Stimulated activated memory B cell treated with anti-CD40 and anti-IgM and Interleukin-4, amounts not matched to agents 10 μg/mL and 1 μg/mL and 100 μg/mL, for 72 hours (primary cell): ENCODE results near the gene DUSP22.

Experiments
- ATAC-seq: fragments of 150-1000 bp; cut with Tn5 transposase; 2 replicates; pipeline ENCODE4 v1.10.0; 2021
- H3K27ac Mint-ChIP-seq: one replicate; pipeline ENCODE4 v1.8.0; 2022; ENCODE audit warnings: mild to moderate bottlenecking, mixed read lengths
- H3K27me3 Mint-ChIP-seq: one replicate; pipeline ENCODE4 v1.8.0; 2022; ENCODE audit warnings: mixed read lengths
- H3K36me3 Mint-ChIP-seq: one replicate; pipeline ENCODE4 v1.8.0; 2022; ENCODE audit warnings: mixed read lengths
- H3K4me1 Mint-ChIP-seq: one replicate; pipeline ENCODE4 v1.8.0; 2022; ENCODE audit warnings: mixed read lengths
- H3K4me3 Mint-ChIP-seq: one replicate; pipeline ENCODE4 v1.8.0; 2022; ENCODE audit warnings: mild to moderate bottlenecking, moderate library complexity, mixed read lengths
- H3K9me3 Mint-ChIP-seq: one replicate; pipeline ENCODE4 v1.8.0; 2022; ENCODE audit warnings: mixed read lengths

Gene DUSP22

DNA sequence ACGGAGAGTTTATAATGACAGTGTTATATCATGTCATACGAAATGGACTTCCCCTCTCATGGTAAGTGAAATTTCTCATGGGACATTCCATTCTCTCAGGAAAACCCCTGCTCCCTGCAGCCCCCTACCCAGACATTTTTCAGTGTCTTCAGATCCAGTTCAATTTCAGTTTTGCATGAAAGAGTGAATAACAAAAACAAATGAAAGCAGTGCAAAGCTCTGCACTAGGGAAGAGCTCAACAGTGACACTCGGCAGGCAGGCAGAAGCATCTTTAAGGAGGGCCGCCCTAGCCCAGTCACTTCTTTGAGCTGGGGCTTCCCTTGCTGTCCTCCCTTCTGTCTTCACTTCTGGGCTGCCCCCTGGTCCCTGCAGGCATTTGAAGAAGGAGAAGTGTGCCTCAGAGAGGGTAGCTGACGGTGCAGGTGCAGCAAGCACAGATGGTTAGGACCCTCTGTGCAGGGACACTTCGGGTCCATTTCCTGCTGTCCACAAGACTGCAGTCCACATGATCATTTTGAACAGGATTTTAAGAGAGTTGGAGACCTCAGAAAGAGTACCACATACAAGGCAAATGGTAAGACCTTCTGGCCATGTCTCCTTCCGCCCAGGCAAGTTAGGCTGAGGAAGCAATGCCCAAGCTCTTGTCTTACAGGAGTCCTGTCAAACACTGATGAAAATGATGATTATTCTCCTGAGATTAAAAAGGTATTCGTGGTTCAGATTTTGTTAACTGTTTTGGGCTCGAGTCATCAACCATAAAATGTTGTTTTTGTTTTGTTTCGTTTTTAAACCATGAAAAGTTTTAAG, 5.4 kb upstream of the DUSP22 start:
- Mint-ChIP-seq H3K4me1 (peaks cover 57% of the 10 kb centered on the region), H3K36me3 (peaks cover 15% of the 10 kb centered on the region), H3K27me3 (no peaks in the 10 kb centered on the region), H3K27ac (no peak overlapping the region), H3K9me3 (no peaks in the 10 kb centered on the region), H3K4me3 (peak overlapping the region; percentile 64)
- ATAC-seq = peak; percentile 56

DNA sequence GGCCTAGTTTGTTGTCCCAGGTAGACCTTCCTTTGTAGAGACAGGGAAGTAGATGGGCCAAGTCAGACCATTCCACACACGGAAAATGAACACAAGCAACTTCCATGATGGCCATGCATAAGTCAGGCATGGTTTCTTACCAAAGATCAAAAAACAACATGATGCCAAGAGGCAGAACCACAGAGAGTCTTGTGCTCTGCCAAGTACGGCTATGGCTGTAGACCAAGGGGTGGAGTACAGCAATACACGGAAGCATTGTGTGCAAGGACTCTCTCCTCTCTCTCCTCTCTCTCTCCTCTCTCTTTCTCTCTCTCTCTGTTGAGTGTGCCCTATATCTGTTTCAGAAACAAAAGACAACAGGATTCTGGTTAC, 4.8 kb upstream of the DUSP22 start:
- Mint-ChIP-seq H3K27ac (no peak overlapping the region), H3K36me3 (peaks cover 10% of the 10 kb centered on the region), H3K9me3 (no peaks in the 10 kb centered on the region), H3K27me3 (no peaks in the 10 kb centered on the region), H3K4me1 (peaks cover 57% of the 10 kb centered on the region), H3K4me3 (peak overlapping the region; percentile 6)
- ATAC-seq = no peak

DNA sequence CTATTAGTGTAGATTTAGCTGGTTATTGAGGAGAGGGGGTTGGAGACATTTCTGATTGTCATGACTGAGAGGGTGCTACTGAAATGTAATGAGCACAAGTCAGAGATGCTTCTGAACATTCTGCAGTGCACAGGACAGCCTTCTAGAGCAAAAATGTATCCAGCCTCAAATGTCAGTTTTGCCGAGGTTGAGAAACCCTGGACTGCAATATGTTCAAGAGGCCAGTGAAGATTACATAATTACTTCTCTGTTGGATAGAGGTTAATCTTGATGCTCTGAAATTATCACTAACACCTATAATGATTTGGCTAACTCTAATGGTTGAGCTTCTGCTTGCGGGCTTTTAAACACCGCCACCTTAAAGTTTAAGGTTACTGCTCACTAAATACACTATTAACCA, 3.4 kb upstream of the DUSP22 start:
- H3K4me3 Mint-ChIP-seq = no peak overlapping the region
- H3K27ac Mint-ChIP-seq = no peak overlapping the region
- no peak for ATAC-seq

DNA sequence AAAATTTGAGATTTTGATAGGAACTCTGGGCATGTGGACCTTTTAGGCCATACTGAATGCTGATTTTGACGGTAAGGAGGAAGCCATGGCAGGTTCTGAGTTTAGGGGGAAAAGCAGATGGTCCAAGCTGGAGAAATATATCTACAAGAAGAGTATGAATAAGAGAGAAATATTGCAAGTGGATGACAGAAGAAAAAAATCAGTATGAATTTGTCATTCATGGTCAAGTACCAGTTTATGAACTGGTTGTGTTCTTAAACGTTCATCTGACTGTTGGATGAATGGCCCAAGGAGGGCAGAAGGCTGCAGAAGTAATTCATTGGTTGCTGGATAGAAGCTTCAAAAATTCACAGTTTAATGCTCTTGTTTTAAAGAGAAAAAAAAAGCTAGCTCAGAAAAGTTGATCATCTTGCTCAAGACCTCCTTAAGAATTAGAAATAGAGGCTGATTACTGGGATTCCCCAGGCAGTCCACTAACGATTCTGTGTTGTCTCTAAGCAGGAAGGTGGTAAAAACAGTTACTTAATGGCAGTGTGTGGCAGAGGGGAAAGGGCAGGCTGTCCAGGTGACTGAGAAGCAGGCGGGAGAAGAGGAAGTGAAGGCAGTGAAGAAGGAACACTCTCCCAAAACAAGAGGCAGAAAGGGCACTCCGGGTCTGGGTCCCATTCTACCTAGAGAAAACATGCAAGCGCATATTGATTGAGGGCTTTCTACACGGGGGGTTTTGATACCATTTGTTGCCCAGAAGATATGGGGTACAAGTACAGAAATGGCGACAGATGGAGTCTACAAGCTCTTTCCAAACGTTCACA, 2.0 kb upstream of the DUSP22 start:
- peak overlapping the region; percentile 43 for H3K4me3 Mint-ChIP-seq
- no peak overlapping the region for H3K27ac Mint-ChIP-seq
- H3K27me3 Mint-ChIP-seq = no peaks in the 10 kb centered on the region
- no peaks in the 10 kb centered on the region for H3K9me3 Mint-ChIP-seq
- H3K4me1 Mint-ChIP-seq = peaks cover 74% of the 10 kb centered on the region
- no peak for ATAC-seq
- H3K36me3 Mint-ChIP-seq = peaks cover 10% of the 10 kb centered on the region

More for the DNA sequence above, 3.4 kb upstream of the DUSP22 start:
- no peaks in the 10 kb centered on the region for H3K27me3 Mint-ChIP-seq
- H3K9me3 Mint-ChIP-seq = no peaks in the 10 kb centered on the region
- H3K36me3 Mint-ChIP-seq = peaks cover 5% of the 10 kb centered on the region
- H3K4me1 Mint-ChIP-seq = peaks cover 64% of the 10 kb centered on the region

DNA sequence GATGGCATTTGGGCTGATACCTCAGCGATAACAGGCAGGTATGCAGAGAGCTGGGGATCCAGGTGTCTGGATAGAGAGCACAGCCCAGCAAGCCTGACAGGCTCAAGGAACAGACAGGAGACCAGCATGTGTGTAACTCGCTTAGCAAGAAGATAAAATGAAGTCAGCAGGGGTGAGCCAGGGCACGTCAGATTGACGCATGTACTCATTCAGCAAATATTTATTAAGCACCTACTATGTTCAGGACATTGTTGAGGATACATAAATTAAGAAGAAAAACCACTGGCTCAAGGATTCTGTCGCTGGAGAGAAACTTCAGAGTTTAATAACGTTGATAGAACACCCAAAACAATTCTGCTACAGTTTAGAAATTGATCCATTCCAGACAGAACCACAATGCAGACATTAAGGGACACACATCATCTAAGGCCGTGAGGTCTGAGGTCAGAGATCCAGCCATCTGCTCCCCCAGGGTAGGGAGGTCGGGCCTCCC, 1.0 kb upstream of the DUSP22 start:
- peaks cover 71% of the 10 kb centered on the region for H3K4me1 Mint-ChIP-seq
- H3K36me3 Mint-ChIP-seq = peaks cover 10% of the 10 kb centered on the region
- no peaks in the 10 kb centered on the region for H3K27me3 Mint-ChIP-seq
- no peaks in the 10 kb centered on the region for H3K9me3 Mint-ChIP-seq
- no peak for ATAC-seq
- H3K27ac Mint-ChIP-seq = no peak overlapping the region
- H3K4me3 Mint-ChIP-seq = peak overlapping the region; percentile 72

DNA sequence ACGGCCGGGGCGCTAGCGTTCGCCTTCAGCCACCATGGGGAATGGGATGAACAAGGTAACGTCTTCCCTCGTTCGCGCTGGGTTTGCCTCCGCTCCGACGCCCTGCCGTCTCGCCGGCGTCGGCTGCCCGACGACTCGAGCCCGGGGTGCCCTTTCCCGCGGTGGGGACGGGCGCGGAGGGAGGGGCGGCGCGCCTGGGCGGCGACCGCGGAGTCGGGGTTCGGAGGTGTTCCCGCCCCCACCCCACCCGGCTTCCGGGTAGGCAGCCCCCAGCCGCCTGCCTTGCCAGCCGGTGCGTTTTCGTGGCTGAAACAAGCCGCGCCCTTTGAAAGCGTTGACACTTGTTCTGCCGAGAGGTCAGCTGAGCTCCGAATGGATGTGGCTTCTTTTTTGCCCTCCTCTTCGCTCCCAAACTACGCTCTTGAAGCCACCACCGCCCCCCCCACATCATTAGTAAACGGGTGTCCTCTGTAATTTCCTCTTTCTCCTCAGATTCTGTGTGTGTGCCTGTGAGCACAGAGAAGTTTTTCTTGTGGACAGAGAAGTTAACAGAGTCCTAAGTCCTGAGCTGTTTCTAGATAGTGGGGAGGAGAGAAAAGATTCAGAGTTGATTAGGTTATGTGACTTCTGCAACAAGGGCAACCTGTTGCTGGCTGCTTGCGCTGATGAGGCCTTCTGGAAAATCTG, 362 bp downstream of the DUSP22 start:
- H3K4me1 Mint-ChIP-seq = peaks cover 58% of the 10 kb centered on the region
- H3K9me3 Mint-ChIP-seq = no peaks in the 10 kb centered on the region
- peak; percentile 72 for ATAC-seq

DNA sequence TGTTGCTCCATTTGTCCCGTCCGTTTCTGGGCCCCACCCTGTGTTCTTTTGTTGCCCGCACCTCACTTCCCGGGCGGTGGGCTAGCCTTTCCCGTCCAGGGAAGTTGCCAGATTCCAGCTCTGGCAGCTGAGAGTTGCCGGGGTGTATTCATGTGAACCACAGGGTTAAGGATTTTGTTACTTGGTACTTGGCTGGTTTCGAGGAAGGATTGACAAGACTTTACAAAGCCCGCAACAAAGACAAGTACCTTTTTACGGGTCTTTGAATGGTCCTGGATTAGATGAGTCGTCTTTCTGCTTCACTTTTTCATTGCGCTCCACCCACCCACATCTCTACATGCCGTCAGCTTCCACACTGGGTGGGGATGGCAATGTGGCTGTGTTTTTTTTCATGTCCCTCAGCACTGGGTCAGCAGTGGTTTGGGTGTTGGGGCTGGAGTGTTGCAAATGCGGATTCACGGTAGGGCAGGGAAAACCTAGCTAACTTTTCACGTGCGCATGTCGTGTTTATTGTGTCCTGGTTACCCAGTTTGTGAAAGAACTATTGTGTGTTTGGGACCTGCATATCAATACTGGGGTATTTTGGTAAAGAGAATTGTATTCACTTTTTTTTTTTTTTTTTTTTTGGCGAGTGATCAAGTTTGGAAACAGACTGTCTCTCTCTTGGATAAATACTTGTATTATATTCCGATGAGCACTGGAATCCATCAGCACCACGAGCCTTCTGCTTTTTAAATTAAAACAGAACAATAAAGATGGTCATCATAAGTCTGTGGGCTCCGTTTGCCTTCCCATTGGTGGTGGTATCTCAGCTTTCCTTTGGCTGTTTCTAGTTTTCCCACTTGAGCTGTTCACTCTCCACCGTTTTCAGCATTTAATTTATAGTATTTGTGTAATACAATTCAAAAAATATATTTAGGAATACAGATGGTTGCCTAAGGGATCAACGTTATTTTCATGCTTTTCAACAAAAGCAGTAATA, 1.2 kb downstream of the DUSP22 start:
- H3K4me1 Mint-ChIP-seq = peaks cover 50% of the 10 kb centered on the region
- ATAC-seq = no peak

More for the DNA sequence above, 362 bp downstream of the DUSP22 start:
- Mint-ChIP-seq H3K27ac (no peak overlapping the region), H3K4me3 (peak overlapping the region; percentile 90), H3K27me3 (no peaks in the 10 kb centered on the region), H3K36me3 (peaks cover 10% of the 10 kb centered on the region)

DNA sequence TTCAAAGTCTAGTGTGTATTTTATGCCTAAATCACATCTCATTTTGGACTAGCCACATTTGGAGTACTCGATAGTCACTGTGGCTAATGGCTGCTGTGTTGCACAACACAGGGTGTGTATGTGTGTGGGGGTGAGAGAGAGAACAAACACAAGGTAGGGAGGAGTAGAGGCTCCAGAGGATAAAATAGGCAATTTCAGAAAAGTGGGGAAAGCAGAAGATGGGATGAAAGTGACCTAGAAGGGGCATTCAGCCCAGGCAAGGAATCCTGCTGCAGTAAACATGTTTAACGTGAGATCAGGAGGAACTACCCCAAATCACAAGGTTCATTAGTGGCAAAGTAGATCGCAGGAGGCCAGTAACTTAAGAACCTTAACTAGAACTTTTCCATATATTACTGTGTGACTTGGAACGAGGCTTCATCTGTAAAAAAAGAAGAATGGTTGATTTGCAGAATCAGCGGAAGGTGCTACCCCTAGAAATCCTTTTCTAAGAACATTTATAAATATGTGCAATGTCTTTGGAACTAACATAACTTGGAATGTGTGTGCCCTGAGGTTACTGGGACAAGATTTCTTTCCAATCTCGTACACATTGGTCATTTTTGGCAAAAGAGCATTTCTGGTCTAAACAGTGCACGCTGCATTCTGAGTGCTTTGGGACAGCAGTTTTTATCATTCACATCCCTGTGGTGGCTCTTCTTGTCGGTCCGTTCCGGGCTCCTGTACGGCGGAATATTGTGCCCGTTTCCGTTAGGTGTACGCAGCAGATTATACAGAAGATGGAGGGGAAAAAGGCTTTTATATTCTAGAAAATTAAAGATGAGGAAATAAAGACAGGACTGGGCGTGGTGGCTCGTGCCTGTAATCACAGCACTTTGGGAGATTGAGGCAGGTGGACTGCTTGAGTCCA, 2.6 kb downstream of the DUSP22 start:
- peak overlapping the region; percentile 58 for H3K4me3 Mint-ChIP-seq
- no peaks in the 10 kb centered on the region for H3K27me3 Mint-ChIP-seq
- no peak for ATAC-seq
- H3K36me3 Mint-ChIP-seq = peaks cover 10% of the 10 kb centered on the region
- peaks cover 35% of the 10 kb centered on the region for H3K4me1 Mint-ChIP-seq
- no peaks in the 10 kb centered on the region for H3K9me3 Mint-ChIP-seq
- H3K27ac Mint-ChIP-seq = no peak overlapping the region

More for the DNA sequence above, 1.2 kb downstream of the DUSP22 start:
- Mint-ChIP-seq H3K36me3 (peaks cover 10% of the 10 kb centered on the region), H3K4me3 (peak overlapping the region; percentile 90), H3K9me3 (no peaks in the 10 kb centered on the region), H3K27me3 (no peaks in the 10 kb centered on the region), H3K27ac (no peak overlapping the region)

DNA sequence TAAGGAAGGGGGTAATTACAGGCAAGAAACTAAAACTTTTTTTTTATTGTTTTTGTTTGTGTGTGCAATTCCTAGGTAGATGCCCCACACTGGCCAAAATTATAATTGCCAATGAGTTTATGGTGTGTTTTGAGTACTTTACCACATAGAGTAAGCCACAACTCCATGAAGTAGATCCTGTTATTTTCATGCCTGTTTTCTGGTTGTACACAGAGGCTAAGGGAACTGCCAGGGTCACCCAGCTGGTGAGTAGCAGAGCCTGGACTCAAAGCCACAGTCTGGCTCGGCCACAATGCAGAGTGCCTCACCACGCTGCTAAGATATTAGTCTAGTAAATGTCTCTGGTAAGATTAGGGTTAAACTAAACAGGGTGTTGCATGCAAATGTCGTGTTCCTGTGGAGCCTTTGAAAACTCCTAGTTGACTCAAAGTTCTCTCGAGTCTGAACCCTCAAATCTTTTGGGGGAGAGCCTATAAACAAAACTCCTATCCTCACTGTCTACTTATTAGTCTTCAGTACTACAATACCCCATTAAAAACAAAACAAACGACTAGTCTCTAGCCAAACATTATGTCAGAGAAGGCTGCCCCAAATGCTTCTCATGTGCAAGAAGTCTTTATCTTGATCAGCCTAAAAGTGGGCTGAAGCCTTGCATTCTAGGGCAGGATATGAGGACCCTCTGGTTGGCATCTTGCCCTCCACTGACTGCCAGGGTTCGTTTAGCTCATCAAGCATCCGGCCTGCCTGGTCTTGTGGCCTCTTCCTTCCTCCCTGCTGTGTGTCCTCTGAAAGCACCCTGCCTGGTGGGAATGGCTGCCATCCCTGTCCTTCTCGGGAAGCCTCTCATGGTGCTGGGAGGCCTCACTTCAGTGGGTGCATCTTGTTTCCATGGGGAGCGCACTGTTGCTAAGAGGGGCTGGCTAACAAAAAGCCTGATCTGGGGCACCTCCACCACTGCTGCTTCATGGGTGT, 4.2 kb downstream of the DUSP22 start:
- peaks cover 10% of the 10 kb centered on the region for H3K36me3 Mint-ChIP-seq
- H3K9me3 Mint-ChIP-seq = no peaks in the 10 kb centered on the region
- no peak overlapping the region for H3K27ac Mint-ChIP-seq
- no peak for ATAC-seq
- peaks cover 20% of the 10 kb centered on the region for H3K4me1 Mint-ChIP-seq
- peak overlapping the region; percentile 68 for H3K4me3 Mint-ChIP-seq
- H3K27me3 Mint-ChIP-seq = no peaks in the 10 kb centered on the region

DNA sequence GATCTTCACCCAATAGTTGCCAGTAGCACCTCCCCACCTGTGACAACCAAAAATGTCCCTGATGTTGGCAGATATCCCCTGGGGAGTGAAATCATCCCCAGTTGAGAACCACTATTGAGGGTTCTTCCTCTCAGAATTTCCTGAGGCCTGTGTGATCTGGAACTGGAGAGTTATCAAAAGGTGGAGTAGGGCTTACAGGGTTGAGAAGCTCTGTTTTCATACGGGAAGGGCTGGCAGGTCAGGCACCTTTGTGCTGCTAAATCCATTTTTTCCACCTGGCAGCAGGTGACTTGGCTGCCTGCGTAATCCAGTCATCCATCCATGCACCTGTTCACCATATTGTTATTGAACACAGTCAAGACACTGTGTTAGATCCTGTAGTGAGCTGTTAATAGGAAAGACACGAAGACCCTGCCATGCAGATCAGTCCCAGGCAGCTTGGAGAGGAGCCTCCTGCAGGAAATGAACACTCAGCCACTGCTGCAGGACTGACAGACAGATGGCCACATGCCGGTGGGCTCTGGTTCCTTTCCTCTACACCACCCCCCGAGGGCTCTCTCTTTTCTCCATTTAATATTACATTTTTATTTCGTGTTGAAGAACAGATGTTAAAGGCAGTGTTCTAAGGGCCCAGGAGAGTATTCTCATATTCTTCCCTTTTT, 5.4 kb downstream of the DUSP22 start:
- peak; percentile 0 for ATAC-seq
- H3K27me3 Mint-ChIP-seq = no peaks in the 10 kb centered on the region
- H3K4me1 Mint-ChIP-seq = peaks cover 20% of the 10 kb centered on the region
- H3K27ac Mint-ChIP-seq = no peak overlapping the region
- peaks cover 10% of the 10 kb centered on the region for H3K36me3 Mint-ChIP-seq
- peak overlapping the region; percentile 29 for H3K4me3 Mint-ChIP-seq
- H3K9me3 Mint-ChIP-seq = no peaks in the 10 kb centered on the region

DNA sequence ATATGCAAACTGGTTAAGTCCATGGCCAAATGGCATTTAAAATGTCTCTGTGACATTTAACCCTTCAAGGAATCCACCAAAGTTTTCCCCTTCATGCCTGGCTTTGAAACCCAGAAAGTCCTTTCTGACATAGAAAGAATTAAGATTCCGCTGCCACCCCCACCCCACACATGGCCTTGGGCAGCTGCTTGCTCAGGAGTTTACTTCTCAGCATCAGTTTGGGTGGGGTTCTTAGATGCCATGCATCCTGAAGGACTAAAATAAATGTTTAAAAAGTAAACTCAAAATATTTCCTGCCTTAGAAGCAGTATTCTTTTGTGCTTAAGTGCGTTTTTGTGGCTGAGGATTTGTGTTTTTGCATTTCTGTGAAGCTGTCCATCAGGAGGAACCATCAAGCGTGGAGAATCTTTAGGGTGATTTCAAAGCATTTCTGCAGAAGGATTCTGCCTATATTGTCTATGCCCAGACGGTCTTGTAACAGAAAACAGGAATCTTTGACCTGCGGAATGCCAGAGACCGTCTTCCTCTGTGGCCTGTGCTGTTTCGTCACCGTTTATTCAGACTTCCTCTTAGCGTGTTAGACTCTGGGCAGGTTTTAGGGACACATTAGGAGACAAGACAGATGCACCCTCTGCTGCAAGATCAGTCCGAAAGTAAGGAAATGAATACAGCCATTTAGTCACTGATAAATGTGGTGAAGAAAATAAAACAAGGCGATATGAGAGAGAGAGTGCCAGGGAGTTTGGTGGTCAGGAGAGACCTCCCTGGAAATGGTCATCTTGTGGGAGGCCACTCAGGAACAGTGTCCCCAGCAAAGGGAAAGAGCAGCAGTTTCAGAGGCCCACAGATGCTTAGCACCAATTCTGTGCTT, 6.2 kb downstream of the DUSP22 start:
- no peak overlapping the region for H3K27ac Mint-ChIP-seq
- peak; percentile 70 for ATAC-seq
- peaks cover 8% of the 10 kb centered on the region for H3K36me3 Mint-ChIP-seq
- H3K9me3 Mint-ChIP-seq = no peaks in the 10 kb centered on the region
- H3K27me3 Mint-ChIP-seq = no peaks in the 10 kb centered on the region
- peaks cover 15% of the 10 kb centered on the region for H3K4me1 Mint-ChIP-seq
- no peak overlapping the region for H3K4me3 Mint-ChIP-seq
